Stomach (tissue), 4 donors: Measurements from ENCODE around the gene LRRC8C.

ENCODE experiments used
- CTCF ChIP-seq, 7 experiments: fragments of 450-650 bp in 4 of 7; fragments of 200-600 bp in 3 of 7; sonication (generic) in 3 of 7; IDR thresholded peaks; one replicate each; pipeline ENCODE4 v1.5.1; 2016 to 2019; ENCODE audit warnings: antibody characterized with exemption in 7 of 7, control low read depth in 2 of 7, mild to moderate bottlenecking in 1 of 7
- EP300 ChIP-seq: sonication (generic); formaldehyde crosslinking; IDR thresholded peaks from one replicate; pipeline ENCODE4 v1.6.1; 2017; ENCODE audit warnings: antibody characterized with exemption
- POLR2A ChIP-seq, 4 donors: fragments of 450-650 bp; IDR thresholded peaks; one replicate each; pipeline ENCODE4 v1.6.1; 2016; ENCODE audit warnings: antibody characterized with exemption in 4 of 4, control low read depth in 2 of 4, mild to moderate bottlenecking in 1 of 4, moderate library complexity in 1 of 4
- POLR2AphosphoS5 ChIP-seq, 3 donors: sonication (generic); formaldehyde crosslinking; IDR thresholded peaks; one replicate each; pipeline ENCODE4 v1.6.1; 2016; ENCODE audit warnings: antibody characterized with exemption in 3 of 3

- TF ChIP-seq CTCF (IDR thresholded peaks at IDR 0.05) (no peak), POLR2AphosphoS5 (IDR thresholded peaks at IDR 0.05) (no peak), EP300 (no peak), POLR2A (IDR thresholded peaks at IDR 0.05) (no peak)
Measured at GRCh38 chr1:89665941-89666340, 33.0 kb downstream of the LRRC8C start.
